KMS-11 (cell line): Measurements from ENCODE around the gene TRDN.

Experiments
- H2AFZ ChIP-seq: fragments of 200-600 bp; sonication (generic); 2 replicates; pipeline ENCODE4 v1.6.1; 2016; ENCODE audit warnings: antibody characterized with exemption, mixed run types, low read depth
- H3K27ac ChIP-seq: fragments of 200-600 bp; sonication (generic); 2 replicates; pipeline ENCODE4 v1.6.1; 2016; ENCODE audit warnings: mild to moderate bottlenecking, mixed run types
- H3K27me3 ChIP-seq: fragments of 200-600 bp; sonication (generic); 2 replicates; pipeline ENCODE4 v1.6.1; 2017; ENCODE audit warnings: mild to moderate bottlenecking, low read depth, mixed run types, moderate library complexity; ENCODE audit not compliant: insufficient read depth
- H3K36me3 ChIP-seq: fragments of 200-600 bp; sonication (generic); 2 replicates; pipeline ENCODE4 v1.6.1; 2017; ENCODE audit warnings: mild to moderate bottlenecking, mixed run types; ENCODE audit not compliant: insufficient read depth
- H3K4me1 ChIP-seq: fragments of 200-600 bp; sonication (generic); 2 replicates; pipeline ENCODE4 v1.6.1; 2016; ENCODE audit warnings: mild to moderate bottlenecking, low read depth, mixed run types; ENCODE audit not compliant: poor library complexity, severe bottlenecking
- H3K4me2 ChIP-seq: fragments of 200-600 bp; sonication (generic); 2 replicates; pipeline ENCODE4 v1.7.0; 2016; ENCODE audit warnings: mild to moderate bottlenecking, mixed run types
- H3K4me3 ChIP-seq: fragments of 200-600 bp; sonication (generic); IDR thresholded peaks from 2 replicates; pipeline ENCODE4 v1.6.1; 2017; ENCODE audit warnings: low read depth, low read length, mixed read lengths; ENCODE audit not compliant: insufficient read depth
- H3K79me2 ChIP-seq: fragments of 200-600 bp; sonication (generic); 2 replicates; pipeline ENCODE4 v1.6.1; 2016; ENCODE audit warnings: low read depth, mixed run types; ENCODE audit not compliant: insufficient read depth
- H3K9ac ChIP-seq: fragments of 200-600 bp; sonication (generic); 2 replicates; pipeline ENCODE4 v1.6.1; 2016; ENCODE audit warnings: mild to moderate bottlenecking, mixed run types
- H4K20me1 ChIP-seq: fragments of 200-600 bp; sonication (generic); 2 replicates; pipeline ENCODE4 v1.6.1; 2016; ENCODE audit warnings: mild to moderate bottlenecking, mixed run types; ENCODE audit not compliant: insufficient read depth
- CTCF ChIP-seq: fragments of 200-600 bp; sonication (generic); conservative IDR thresholded peaks from 2 replicates; pipeline ENCODE4 v1.6.1; 2017; ENCODE audit warnings: low read depth, mild to moderate bottlenecking, antibody characterized with exemption, low read length, moderate library complexity, mixed read lengths

The TRDN gene

DNA sequence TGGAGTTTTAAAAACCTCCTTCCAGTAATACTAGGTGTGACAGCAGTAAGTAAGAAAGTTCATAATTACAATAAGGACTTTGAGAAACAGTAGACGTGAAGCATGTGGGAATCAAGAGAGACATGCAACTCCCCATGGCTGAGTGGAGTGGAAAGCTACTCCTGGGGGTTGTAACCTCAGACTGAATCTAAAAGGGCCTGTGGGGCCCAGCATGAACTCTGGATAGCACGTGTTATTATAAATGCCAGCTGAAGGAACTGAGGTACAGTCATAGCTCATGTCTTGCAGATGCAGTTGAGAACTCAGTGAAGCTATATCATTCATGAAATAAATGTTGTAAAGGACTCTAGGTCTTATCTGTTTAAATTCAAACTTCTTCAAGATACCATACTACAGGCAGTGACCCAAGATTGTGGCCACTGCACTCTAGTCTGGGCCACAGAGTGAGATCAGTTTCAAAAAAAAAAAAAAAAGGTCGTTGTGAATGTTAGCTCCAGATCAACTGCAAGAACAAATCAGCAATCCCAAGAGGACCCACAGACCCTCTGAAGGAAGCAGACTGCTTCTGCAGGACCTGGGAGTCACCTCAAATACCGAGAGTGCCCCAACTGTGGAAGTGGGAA, 189.3 kb downstream of the TRDN start:
- TF ChIP-seq CTCF: no peak
- H4K20me1 ChIP-seq: no peaks in the 10 kb centered on the region
- no peaks in the 10 kb centered on the region for H3K36me3 ChIP-seq
- H3K4me3 ChIP-seq: no peak overlapping the region
- H3K4me1 ChIP-seq: no peaks in the 10 kb centered on the region
- H3K27me3 ChIP-seq: no peaks in the 10 kb centered on the region
- no peak overlapping the region for H3K4me2 ChIP-seq
- no peak overlapping the region for H3K27ac ChIP-seq
- H3K79me2 ChIP-seq: no peaks in the 10 kb centered on the region
- no peak overlapping the region for H2AFZ ChIP-seq
- no peak overlapping the region for H3K9ac ChIP-seq

GRCh38 chr6:123439371-123439770, 197.4 kb downstream of the TRDN start:
- Histone ChIP-seq H2AFZ (no peak overlapping the region), H3K36me3 (no peaks in the 10 kb centered on the region), H3K27me3 (no peaks in the 10 kb centered on the region), H3K79me2 (no peaks in the 10 kb centered on the region), H3K27ac (no peak overlapping the region), H3K4me3 (no peak overlapping the region), H3K4me2 (no peak overlapping the region), H4K20me1 (no peaks in the 10 kb centered on the region), H3K4me1 (no peaks in the 10 kb centered on the region), H3K9ac (no peak overlapping the region)
- no peak for TF ChIP-seq CTCF

GRCh38 chr6:123434186-123434585, 202.6 kb downstream of the TRDN start:
- TF ChIP-seq CTCF: no peak
- no peak overlapping the region for H3K9ac ChIP-seq
- H3K4me3 ChIP-seq: no peak overlapping the region
- H4K20me1 ChIP-seq: no peaks in the 10 kb centered on the region
- no peaks in the 10 kb centered on the region for H3K79me2 ChIP-seq
- no peaks in the 10 kb centered on the region for H3K27me3 ChIP-seq
- H3K27ac ChIP-seq: no peak overlapping the region
- H2AFZ ChIP-seq: no peak overlapping the region
- no peaks in the 10 kb centered on the region for H3K36me3 ChIP-seq
- H3K4me2 ChIP-seq: no peak overlapping the region
- no peaks in the 10 kb centered on the region for H3K4me1 ChIP-seq

DNA sequence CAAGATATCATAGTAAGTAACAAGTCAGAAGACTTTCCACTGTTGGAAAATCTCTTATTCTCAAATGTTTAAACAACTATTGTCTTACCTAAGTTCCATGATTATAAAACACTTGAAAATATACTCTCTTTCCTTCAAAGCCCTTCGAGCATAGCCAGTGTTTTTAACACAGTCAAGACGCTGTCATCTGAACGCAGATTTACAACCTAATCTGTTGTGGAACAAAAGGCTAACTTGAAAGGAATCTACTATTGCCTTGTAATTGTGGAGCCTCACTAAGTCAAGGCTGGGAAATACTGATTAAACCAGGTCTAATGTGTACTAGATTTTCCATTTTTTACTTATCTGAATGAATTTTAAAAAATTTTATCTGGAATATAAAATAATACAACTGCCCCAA, 205.8 kb downstream of the TRDN start:
- no peaks in the 10 kb centered on the region for H3K27me3 ChIP-seq
- no peak overlapping the region for H3K4me3 ChIP-seq
- H2AFZ ChIP-seq: no peak overlapping the region
- no peaks in the 10 kb centered on the region for H3K79me2 ChIP-seq
- H3K27ac ChIP-seq: no peak overlapping the region
- no peaks in the 10 kb centered on the region for H4K20me1 ChIP-seq
- no peaks in the 10 kb centered on the region for H3K36me3 ChIP-seq
- H3K9ac ChIP-seq: no peak overlapping the region
- no peak overlapping the region for H3K4me2 ChIP-seq
- no peak for TF ChIP-seq CTCF
- no peaks in the 10 kb centered on the region for H3K4me1 ChIP-seq
